Renal cortex interstitium (tissue), 11 donors: ENCODE measurements around the gene VPS9D1. TPM values are rescaled to one million over a fixed set of nuclear protein-coding genes. Genes with fewer than 3 reads are reported as not detected.
A peak's percentile ranks its signal among the peaks of the same experiment; 100 is the strongest.
"Not testable (repeated sequence)": the region's sequence is repeated elsewhere in the genome, so short reads cannot be mapped to it uniquely, and the experiment has no call there.

Experiments
- DNase-seq, 11 donors: peaks; one replicate each; pipeline ENCODE4 v3.0.0-alpha.2; 2013; ENCODE audit warnings: low read depth in 9 of 11, low spot score in 4 of 11; ENCODE audit errors: extremely low read depth in 1 of 11
- polyA plus RNA-seq, 3 donors: library from polyadenylated mRNA; unstranded; fragments of 120-200 nt; gene quantifications; one replicate each; pipeline ENCODE4 v1.2.1, GENCODE V29; 2013; ENCODE audit not compliant: insufficient read length in 3 of 3

Gene VPS9D1
- polyA plus RNA-seq, 3 donors, result 10.2 to 16.5 (median 13.1) TPM

- DNase-seq, result peak in 5 of 11 donors; percentile 33 to 80 (median 52)
Measured at GRCh38 chr16:89687092-89687940, 33.4 kb downstream of the VPS9D1 start.

- peak; percentile 64 to 94 (median 86) for DNase-seq
Measured at GRCh38 chr16:89686520-89687091, 34.1 kb downstream of the VPS9D1 start, which contains the start of gene CDK10. Gene CDK10, plus strand, starts transcription at chr16:89686689. Its CDS starts 22 bp downstream, at chr16:89686711.

- no peak for DNase-seq
Measured at GRCh38 chr16:89685916-89686315, 34.8 kb downstream of the VPS9D1 start.

- no peak for DNase-seq
Measured at GRCh38 chr16:89678258-89678657, 42.4 kb downstream of the VPS9D1 start.

- no peak for DNase-seq
Measured at GRCh38 chr16:89672177-89672941, 48.3 kb downstream of the VPS9D1 start.

GRCh38 chr16:89671565-89671964 lies 49.1 kb downstream of the VPS9D1 start:
- not testable (repeated sequence) for DNase-seq

- no peak for DNase-seq
Measured at GRCh38 chr16:89670496-89671431, 49.9 kb downstream of the VPS9D1 start.

GRCh38 chr16:89669755-89670154 lies 50.9 kb downstream of the VPS9D1 start:
- no peak for DNase-seq

GRCh38 chr16:89668790-89669158 lies 51.9 kb downstream of the VPS9D1 start:
- DNase-seq, result no peak

- DNase-seq, result no peak
Measured at GRCh38 chr16:89667633-89668032, 53.1 kb downstream of the VPS9D1 start.

GRCh38 chr16:89667000-89667399 lies 53.7 kb downstream of the VPS9D1 start:
- DNase-seq, result not testable (repeated sequence)

GRCh38 chr16:89664238-89664637 lies 56.5 kb downstream of the VPS9D1 start:
- not testable (repeated sequence) for DNase-seq

- no peak for DNase-seq
Measured at GRCh38 chr16:89661215-89661614, 59.5 kb downstream of the VPS9D1 start.

- DNase-seq, result no peak
Measured at GRCh38 chr16:89660146-89660545, 60.6 kb downstream of the VPS9D1 start.

- no peak for DNase-seq
Measured at GRCh38 chr16:89658221-89658879, 62.3 kb downstream of the VPS9D1 start.

- peak; percentile 74 to 88 (median 83) for DNase-seq
Measured at GRCh38 chr16:89657442-89658220, 63.1 kb downstream of the VPS9D1 start, which contains the start of the genes CHMP1A and SPATA33. Gene CHMP1A, minus strand, starts transcription at chr16:89657708. Its CDS starts 120 bp downstream, at chr16:89657588. Gene SPATA33, plus strand, starts transcription at chr16:89657836. Its CDS starts 76 bp downstream, at chr16:89657912.
